GM12878 (cell line): Measurements from ENCODE around the gene CNOT11. TPM values are rescaled to one million over a fixed set of nuclear protein-coding genes. Genes with fewer than 3 reads are reported as not detected.
A peak's percentile ranks its signal among the peaks of the same experiment; 100 is the strongest.

ENCODE experiments used
- ATF2 ChIP-seq: IDR thresholded peaks from 2 replicates; pipeline ENCODE4 v1.6.1; 2012; ENCODE audit warnings: low read length, inconsistent platforms
- BCL3 ChIP-seq: IDR thresholded peaks from 2 replicates; pipeline ENCODE4 v1.6.1; 2011; ENCODE audit warnings: borderline replicate concordance, low read depth, mild to moderate bottlenecking, moderate library complexity, low read length; ENCODE audit not compliant: insufficient read depth, poor library complexity, severe bottlenecking
- DPF2 ChIP-seq: fragments of 450-650 bp; IDR thresholded peaks from 2 replicates; pipeline ENCODE4 v1.6.1; 2017; ENCODE audit warnings: mild to moderate bottlenecking
- E4F1 ChIP-seq: fragments of 450-650 bp; IDR thresholded peaks from 2 replicates; pipeline ENCODE4 v1.6.1; 2018; ENCODE audit warnings: borderline replicate concordance, mild to moderate bottlenecking; ENCODE audit not compliant: partially characterized antibody
- GABPA ChIP-seq: IDR thresholded peaks from 2 replicates; pipeline ENCODE4 v1.6.1; 2014; ENCODE audit warnings: antibody characterized with exemption, low read depth, mild to moderate bottlenecking, inconsistent platforms
- HDAC2 ChIP-seq: fragments of 200-600 bp; sonication (generic); IDR thresholded peaks from 2 replicates; pipeline ENCODE4 v1.6.1; 2017
- HDGF ChIP-seq: fragments of 450-650 bp; IDR thresholded peaks from 2 replicates; pipeline ENCODE4 v1.6.1; 2016; ENCODE audit warnings: antibody characterized with exemption
- KLF5 ChIP-seq: fragments of 450-650 bp; IDR thresholded peaks from 2 replicates; pipeline ENCODE4 v1.6.1; 2014; ENCODE audit warnings: mild to moderate bottlenecking; ENCODE audit not compliant: partially characterized antibody
- LARP7 ChIP-seq: fragments of 450-650 bp; IDR thresholded peaks from 2 replicates; pipeline ENCODE4 v1.6.1; 2017; ENCODE audit warnings: mild to moderate bottlenecking
- PRDM15 ChIP-seq: fragments of 450-650 bp; formaldehyde crosslinking; IDR thresholded peaks from 2 replicates; pipeline ENCODE4 v1.4.0; 2020; ENCODE audit warnings: mild to moderate bottlenecking, moderate library complexity
- SPI1 ChIP-seq: IDR thresholded peaks from 2 replicates; pipeline ENCODE4 v1.6.1; 2011; ENCODE audit warnings: low read depth, mild to moderate bottlenecking, low read length, moderate library complexity, borderline replicate concordance; ENCODE audit not compliant: insufficient read depth
- TBL1XR1 ChIP-seq: IDR thresholded peaks from 2 replicates; pipeline ENCODE4 v1.6.1; 2012; ENCODE audit warnings: low read depth, low read length, improper control_type of control experiment
- YBX1 ChIP-seq: fragments of 450-650 bp; IDR thresholded peaks from 2 replicates; pipeline ENCODE4 v1.6.1; 2016; ENCODE audit warnings: antibody characterized with exemption
- ZNF207 ChIP-seq: fragments of 450-650 bp; IDR thresholded peaks from 2 replicates; pipeline ENCODE4 v1.6.1; 2014; ENCODE audit warnings: antibody characterized with exemption, mild to moderate bottlenecking, borderline replicate concordance
- ZNF217 ChIP-seq: fragments of 450-650 bp; IDR thresholded peaks from 2 replicates; pipeline ENCODE4 v1.6.1; 2017; ENCODE audit warnings: antibody characterized with exemption, mild to moderate bottlenecking
- ZNF592 ChIP-seq: fragments of 450-650 bp; IDR thresholded peaks from 2 replicates; pipeline ENCODE4 v1.6.1; 2017; ENCODE audit warnings: mild to moderate bottlenecking, moderate library complexity
- polyA plus RNA-seq, 11 experiments: library from polyadenylated mRNA; depleted of rRNA in 4 of 11; unstranded in 6 of 11; stranded (reverse) in 5 of 11; fragments of >200 nt; fragmentation: Nextera tagmentation in 4 of 11; fragmentation: Illumina TruSeq in 1 of 11; extraction: Ambion mirVana in 4 of 11; extraction: Trizol in 1 of 11; gene quantifications; 1 replicate in 1 of 11; 2 replicates in 10 of 11; pipeline versions ENCODE4 v1.2.1 to v1.2.3, GENCODE V29; 2011 to 2016; ENCODE audit warnings: inconsistent platforms in 2 of 11, missing spikeins in 2 of 11, low read depth in 1 of 11
- total RNA-seq, 4 experiments: library from RNA; depleted of rRNA in 3 of 4; stranded (reverse); fragments of >200 nt in 3 of 4; fragmentation: Illumina TruSeq in 1 of 4; extraction: Trizol in 1 of 4; gene quantifications; 2 replicates each; pipeline versions ENCODE4 v1.2.1 to v1.2.3, GENCODE V29; 2013 to 2021

The CNOT11 gene
- total and polyA plus RNA-seq, 10 of the 15 experiments (the other 5 are each of a cell fraction or from before 2014, with no cell fraction given), result 10.8 to 111 (median 50.5) TPM

- TF ChIP-seq ZNF592, result 0 out of 2 replicates have a peak, but pooled peaks have one; percentile 33
- no peak for TF ChIP-seq ATF2
- TF ChIP-seq SPI1, result peak; percentile 48; the same call in 1 of the 2 replicates
- TF ChIP-seq ZNF207, result peak; percentile 92; the same call in 1 of the 2 replicates
- TF ChIP-seq YBX1, result no peak
- 0 out of 2 replicates have a peak, but pooled peaks have one; percentile 21 for TF ChIP-seq ZNF217
- no peak for TF ChIP-seq BCL3
- TF ChIP-seq GABPA, result no peak
- TF ChIP-seq DPF2, result peak; percentile 63
- TF ChIP-seq E4F1, result no peak
- no peak for TF ChIP-seq TBL1XR1
- TF ChIP-seq LARP7, result peak; percentile 92
- TF ChIP-seq HDGF, result no peak
- no peak for TF ChIP-seq HDAC2
- TF ChIP-seq KLF5, result peak; percentile 67
- no peak for TF ChIP-seq PRDM15 (CRISPR knock-in tag)
Measured at GRCh38 chr2:101253013-101253702, 472 bp downstream of the CNOT11 start (continued).
